ENCODE data around the gene B4GAT1. TPM values are rescaled to one million over a fixed set of nuclear protein-coding genes. Genes with fewer than 3 reads are reported as not detected.
A peak's percentile ranks its signal among the peaks of the same experiment; 100 is the strongest.

B4GAT1 gene
- polyA plus RNA-seq, 1 of the 3 experiments (the other 2 are of a cell fraction) = 26.4 TPM

GRCh38 chr11:66344550-66345315 lies 2.7 kb downstream of the B4GAT1 start, which contains the start of gene BRMS1:
TSS of gene BRMS1 (minus strand) at chr11:66345104. CDS start at chr11:66342234, 2,870 bp downstream.
- peak within 1 kb of the TSS; percentile 91 for H3K9ac ChIP-seq
- no peaks in the 10 kb centered on the region for H3K9me2 ChIP-seq
- no peaks in the 10 kb centered on the region for H3K9me3 ChIP-seq
- peaks cover 24 to 37% of the 10 kb centered on the region in 2 experiments; a peak in 3 of 4 replicates for H3K4me1 ChIP-seq (ENCODE audit: control insufficient read depth in 1 of 2, insufficient read depth in 2 of 2, low read depth in 1 of 2, low read length in 1 of 2)
- H3K4me2 ChIP-seq = peak within 1 kb of the TSS; percentile 96
- ChIA-PET CTCF (interaction anchor here (0.9 to 6.6 kb wide), 7 partner anchors 10 to 121 kb away, joined by 3 to 62 read pairs (median 16); partner anchors contain the start of gene RIN1), POLR2A (interaction anchor here (0.6 to 3.8 kb wide), 4 partner anchors 9 to 333 kb away, joined by 3 to 19 read pairs (median 3); partner anchors contain the start of gene RBM4B)
- peaks cover 4 to 24% of the 10 kb centered on the region in 2 experiments for H3K36me3 ChIP-seq (replicated peaks in 1 of 2; ENCODE audit: control insufficient read depth in 1 of 2, insufficient read depth in 2 of 2, low read length in 1 of 2)
- peak within 1 kb of the TSS; percentile 95 to 96 for H3K4me3 ChIP-seq (ENCODE audit: low read depth in 2 of 2, low read length in 1 of 2)
- no peaks in the 10 kb centered on the region for H4K20me1 ChIP-seq (ENCODE audit: insufficient read depth)
- 5% methylated on average over 8 of the region's 59 CpGs for WGBS (ENCODE audit: low lambda C conversion rate)
- H3K79me2 ChIP-seq (ENCODE audit: insufficient read depth) = peaks cover 27% of the 10 kb centered on the region
- peaks cover 14% of the 10 kb centered on the region for H3F3A ChIP-seq (replicated peaks; ENCODE audit: insufficient read depth)
- no peaks in the 10 kb centered on the region for H3K27me3 ChIP-seq (ENCODE audit: insufficient read depth)
- H3K27ac ChIP-seq (ENCODE audit: low read depth in 2 of 2, low read length in 1 of 2) = peak within 1 kb of the TSS; percentile 72 to 85
- DNase-seq = peak; percentile 93
- H2AFZ ChIP-seq (ENCODE audit: low read depth) = peak within 1 kb of the TSS; percentile 94
- TF ChIP-seq MXI1 (IDR thresholded peaks at IDR 0.05; ENCODE audit: low read depth, low read length) (peak; percentile 85), RAD21 (IDR thresholded peaks at IDR 0.05; ENCODE audit: low read length) (no peak), FOXJ3 (CRISPR knock-in tag; IDR thresholded peaks at IDR 0.05) (no peak), USF1 (IDR thresholded peaks at IDR 0.05; ENCODE audit: borderline replicate concordance, low read depth) (no peak), USF2 (IDR thresholded peaks at IDR 0.05; ENCODE audit: borderline replicate concordance, low read depth, low read length) (no peak), JUND (IDR thresholded peaks at IDR 0.05) (no peak), RFX5 (IDR thresholded peaks at IDR 0.05; ENCODE audit: low read length) (no peak), ZBTB33 (IDR thresholded peaks at IDR 0.05; ENCODE audit: borderline replicate concordance, low read depth) (no peak), POLR2AphosphoS5 (IDR thresholded peaks at IDR 0.05; ENCODE audit: low read depth, low read length) (peak; percentile 93), NFIC (IDR thresholded peaks at IDR 0.05; ENCODE audit: borderline replicate concordance) (no peak), MAX (IDR thresholded peaks at IDR 0.05; ENCODE audit: low read depth) (peak; percentile 49), RXRA (IDR thresholded peaks at IDR 0.05; ENCODE audit: borderline replicate concordance, low read depth) (no peak), TCF12 (IDR thresholded peaks at IDR 0.05) (no peak), GABPA (IDR thresholded peaks at IDR 0.05; ENCODE audit: low read depth) (peak; percentile 61), GATA2 (CRISPR knock-in tag; IDR thresholded peaks at IDR 0.05) (no peak), EZH2phosphoT487 (IDR thresholded peaks at IDR 0.05; ENCODE audit: borderline replicate concordance, low read depth) (no peak), FOSL2 (IDR thresholded peaks at IDR 0.05; ENCODE audit: borderline replicate concordance, low read depth) (no peak), IRF3 (IDR thresholded peaks at IDR 0.05; ENCODE audit: low read depth, low read length) (peak; percentile 21; the same call in 1 of the 2 replicates), SMC3 (IDR thresholded peaks at IDR 0.05; ENCODE audit: low read depth, low read length) (no peak), REST (IDR thresholded peaks at IDR 0.05; ENCODE audit: low read depth, low read length) (peak; percentile 64; the same call in 1 of the 2 replicates), ELF1 (IDR thresholded peaks at IDR 0.05) (peak; percentile 99), NRF1 (IDR thresholded peaks at IDR 0.05; ENCODE audit: low read depth, low read length) (no peak), CHD2 (IDR thresholded peaks at IDR 0.05; ENCODE audit: low read length, partially characterized antibody) (peak; percentile 59)

Data from SK-N-SH (cell line).